Activated CD4-positive, alpha-beta memory T cell treated with anti-CD3 and anti-CD28 coated beads, Interleukin-2, amount 10 ng/mL, durations not matched to agents 7 days and 5 days (primary cell): ENCODE data around the gene AZU1. TPM values are rescaled to one million over a fixed set of nuclear protein-coding genes. Genes with fewer than 3 reads are reported as not detected.

Experiments used
- CTCF ChIA-PET: fragments of 350-600 bp; sonication (Branson Sonifier 250); formaldehyde crosslinking; loops from one replicate; lab custom pipeline; 2021; ENCODE audit warnings: antibody characterized with exemption, inconsistent platforms; lab: Charles Lee
- POLR2A ChIA-PET: fragments of 350-600 bp; sonication (Branson Sonifier 250); formaldehyde crosslinking; loops from one replicate; lab custom pipeline; 2021; ENCODE audit warnings: antibody characterized with exemption; lab: Charles Lee
- DNase-seq: peaks from one replicate; pipeline ENCODE4 v3.0.0-alpha.2; 2020
- H3K27ac Mint-ChIP-seq: one replicate; pipeline ENCODE4 v1.8.0; 2021; ENCODE audit warnings: mild to moderate bottlenecking, mixed read lengths
- H3K27me3 Mint-ChIP-seq: one replicate; pipeline ENCODE4 v1.8.0; 2021; ENCODE audit warnings: mixed read lengths
- H3K36me3 Mint-ChIP-seq: one replicate; pipeline ENCODE4 v1.8.0; 2021; ENCODE audit warnings: low read depth, mixed read lengths
- H3K4me1 Mint-ChIP-seq: one replicate; pipeline ENCODE4 v1.8.0; 2021; ENCODE audit warnings: mixed read lengths
- H3K4me3 Mint-ChIP-seq: one replicate; pipeline ENCODE4 v1.8.0; 2021; ENCODE audit warnings: mild to moderate bottlenecking, mixed read lengths
- H3K9me3 Mint-ChIP-seq: one replicate; pipeline ENCODE4 v1.8.0; 2021; ENCODE audit warnings: mixed read lengths
- total RNA-seq, 2 experiments: library from RNA; stranded (reverse); gene quantifications; one replicate each; pipeline ENCODE4 v1.2.3, GENCODE V29; 2021

Gene AZU1
- total RNA-seq, 2 experiments from 2014 or later, result not detected

DNA sequence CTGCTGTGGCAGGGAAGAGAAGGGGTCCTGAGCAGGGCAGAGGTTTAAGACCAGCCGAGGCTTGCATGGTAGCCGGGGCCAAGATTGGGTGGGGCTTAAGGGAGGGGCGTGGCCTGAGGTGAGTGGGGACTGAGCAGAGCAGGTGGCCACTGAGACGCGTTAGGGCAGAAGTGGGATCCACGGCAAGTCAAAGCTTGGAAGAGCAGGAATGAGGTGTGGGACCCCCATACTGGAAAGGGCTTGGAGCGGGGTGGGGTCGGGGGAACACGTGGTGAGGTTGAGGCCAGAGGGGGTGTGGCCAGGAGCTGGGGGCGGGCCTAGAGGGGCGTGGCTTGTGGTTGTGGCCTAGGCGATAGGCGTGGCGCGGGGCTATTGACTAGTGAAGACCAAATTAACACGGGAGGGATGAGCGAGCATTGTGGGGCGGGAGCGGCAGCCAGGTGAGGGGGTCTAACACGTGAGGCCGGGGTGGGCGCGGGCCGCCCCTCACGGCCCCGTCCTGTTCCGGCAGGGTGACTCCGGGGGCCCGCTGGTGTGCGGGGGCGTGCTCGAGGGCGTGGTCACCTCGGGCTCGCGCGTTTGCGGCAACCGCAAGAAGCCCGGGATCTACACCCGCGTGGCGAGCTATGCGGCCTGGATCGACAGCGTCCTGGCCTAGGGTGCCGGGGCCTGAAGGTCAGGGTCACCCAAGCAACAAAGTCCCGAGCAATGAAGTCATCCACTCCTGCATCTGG lies 35.1 kb downstream of the AZU1 start:
- ChIA-PET CTCF (interaction anchor here (0.7 to 2.8 kb wide), 13 partner anchors 30 to 381 kb away, joined by 3 to 37 read pairs (median 8); partner anchors contain the start of genes KISS1R, MED16, R3HDM4 and RNU6-9), POLR2A (interaction anchor here (1.0 to 3.5 kb wide), 7 partner anchors 31 to 406 kb away, joined by 3 to 17 read pairs (median 8); partner anchors contain the start of genes CIRBP, MED16, RNU6-9 and WDR18)
- peak; percentile 86 for DNase-seq
- Mint-ChIP-seq H3K4me1 (peaks cover 21% of the 10 kb centered on the region), H3K9me3 (no peaks in the 10 kb centered on the region), H3K4me3 (peak overlapping the region; percentile 68), H3K27ac (peak overlapping the region; percentile 79), H3K36me3 (peaks cover 5% of the 10 kb centered on the region), H3K27me3 (peaks cover 10% of the 10 kb centered on the region)

DNA sequence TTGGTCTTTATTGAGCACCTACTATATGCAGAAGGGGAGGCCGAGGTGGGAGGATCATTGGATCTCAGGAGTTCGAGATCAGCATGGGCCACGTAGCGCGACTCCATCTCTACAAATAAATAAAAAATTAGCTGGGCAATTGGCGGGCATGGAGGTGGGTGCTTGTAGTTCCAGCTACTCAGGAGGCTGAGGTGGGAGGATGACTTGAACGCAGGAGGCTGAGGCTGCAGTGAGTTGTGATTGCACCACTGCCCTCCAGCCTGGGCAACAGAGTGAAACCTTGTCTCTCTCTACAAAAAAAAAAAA lies 35.6 kb downstream of the AZU1 start:
- POLR2A ChIA-PET, result interaction anchor here (0.6 to 3.5 kb wide), 11 partner anchors 8 to 406 kb away, joined by 3 to 17 read pairs (median 6); partner anchors contain the start of genes CIRBP, MED16, RNU6-9 and WDR18
- Mint-ChIP-seq H3K4me3 (peak overlapping the region; percentile 68), H3K27me3 (peaks cover 10% of the 10 kb centered on the region), H3K9me3 (no peaks in the 10 kb centered on the region), H3K4me1 (peaks cover 20% of the 10 kb centered on the region), H3K36me3 (peaks cover 7% of the 10 kb centered on the region), H3K27ac (peak overlapping the region; percentile 79)
- CTCF ChIA-PET, result interaction anchor here (0.7 to 2.8 kb wide), 23 partner anchors 9 to 381 kb away, joined by 3 to 37 read pairs (median 4); partner anchors contain the start of genes FSTL3, KISS1R, MED16 and R3HDM4
- no peak for DNase-seq

DNA sequence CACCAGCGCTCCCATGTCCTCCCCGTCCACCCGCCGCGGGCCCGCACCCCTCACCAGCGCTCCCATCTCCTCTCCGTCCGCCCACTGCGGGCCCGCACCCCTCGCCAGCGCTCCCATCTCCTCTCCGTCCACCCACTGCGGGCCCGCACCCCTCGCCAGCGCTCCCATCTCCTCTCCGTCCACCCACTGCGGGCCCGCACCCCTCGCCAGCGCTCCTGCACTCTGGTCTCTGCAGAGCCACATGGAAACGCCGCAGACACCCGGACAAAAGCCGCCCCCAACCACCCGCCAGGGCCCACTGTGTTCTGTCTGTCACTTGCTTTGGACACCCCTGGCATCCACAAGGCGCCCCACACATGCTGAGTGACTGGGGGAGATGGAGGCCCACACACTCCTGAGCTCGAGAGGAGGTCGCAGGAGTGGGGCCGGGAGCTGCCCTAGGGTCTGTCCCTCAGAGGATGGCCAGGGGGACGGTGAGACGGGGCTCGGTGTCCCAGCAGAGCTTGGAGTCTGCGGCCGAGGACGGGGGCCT lies 39.2 kb downstream of the AZU1 start:
- no peaks in the 10 kb centered on the region for H3K27me3 Mint-ChIP-seq
- ChIA-PET POLR2A (interaction anchor here (0.6 to 1.1 kb wide), 2 partner anchors 26 to 43 kb away, joined by 3 to 4 read pairs; partner anchors contain the start of genes MED16 and RNU6-9), CTCF (no interaction called here)
- no peak for DNase-seq
- no peak overlapping the region for H3K27ac Mint-ChIP-seq
- peaks cover 21% of the 10 kb centered on the region for H3K36me3 Mint-ChIP-seq
- no peak overlapping the region for H3K4me3 Mint-ChIP-seq
- no peaks in the 10 kb centered on the region for H3K9me3 Mint-ChIP-seq
- H3K4me1 Mint-ChIP-seq, result peaks cover 19% of the 10 kb centered on the region

DNA sequence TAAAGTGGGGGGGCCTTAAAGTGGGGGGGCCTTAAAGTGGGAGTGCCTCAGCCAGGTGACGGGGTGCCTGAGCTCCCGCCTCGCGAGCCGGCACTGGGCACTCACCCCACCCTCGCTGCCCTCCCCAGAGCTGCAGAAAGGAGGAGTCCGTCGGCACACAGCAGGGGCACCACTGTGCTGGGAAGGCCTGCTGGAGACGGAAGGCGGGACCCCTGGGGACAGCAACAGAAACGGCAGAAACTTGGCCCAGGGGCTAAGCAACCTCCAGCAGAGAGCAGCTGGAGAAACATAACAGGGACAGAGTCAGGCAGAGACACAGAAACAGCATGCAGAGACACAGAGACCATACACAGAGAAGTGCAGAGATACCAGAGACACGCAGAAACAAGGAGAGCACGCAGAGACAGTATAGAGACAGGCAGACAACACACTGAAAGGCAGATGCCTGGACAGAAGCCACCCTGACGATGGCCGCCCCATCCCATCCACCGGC lies 39.7 kb downstream of the AZU1 start:
- Mint-ChIP-seq H3K4me1 (peaks cover 24% of the 10 kb centered on the region), H3K27me3 (no peaks in the 10 kb centered on the region), H3K27ac (no peak overlapping the region), H3K36me3 (peaks cover 21% of the 10 kb centered on the region), H3K9me3 (no peaks in the 10 kb centered on the region), H3K4me3 (no peak overlapping the region)
- POLR2A ChIA-PET, result interaction anchor here (0.6 kb wide), 1 partner anchor 26 kb away, joined by 4 read pairs; the partner anchor contains the start of genes MED16 and RNU6-9
- DNase-seq, result no peak
- CTCF ChIA-PET, result no interaction called here

DNA sequence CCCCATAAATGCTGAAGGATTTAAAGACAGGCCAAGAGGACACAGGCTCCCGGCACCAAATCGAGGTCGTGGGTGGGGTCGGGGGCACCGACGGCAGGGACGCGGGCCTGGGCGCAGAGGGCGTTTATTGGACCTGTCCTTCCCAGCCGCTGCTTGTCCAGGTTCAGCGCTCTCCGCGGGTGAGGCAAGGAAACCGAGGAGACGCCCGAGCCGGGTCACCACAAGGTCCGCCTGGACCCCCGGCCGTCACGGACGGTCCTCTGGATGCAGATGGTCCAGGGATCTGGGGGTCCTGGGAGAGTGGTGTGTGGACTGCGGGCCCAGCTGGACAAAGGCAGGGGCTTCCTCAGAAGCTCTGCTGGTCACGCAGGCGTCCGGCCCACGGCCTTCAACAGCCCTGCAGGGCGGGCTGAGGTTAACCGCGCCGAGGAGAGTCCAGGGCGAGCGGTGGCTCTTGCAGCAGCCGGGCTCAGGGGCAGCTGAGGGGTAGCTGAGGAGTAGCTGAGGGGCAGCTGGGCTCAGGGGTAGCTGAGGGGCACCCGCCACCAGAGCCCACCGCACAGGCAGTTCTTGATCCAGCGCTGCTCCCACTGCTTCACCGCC lies 40.3 kb downstream of the AZU1 start:
- peaks cover 22% of the 10 kb centered on the region for H3K4me1 Mint-ChIP-seq
- H3K27me3 Mint-ChIP-seq, result no peaks in the 10 kb centered on the region
- CTCF ChIA-PET, result no interaction called here

DNA sequence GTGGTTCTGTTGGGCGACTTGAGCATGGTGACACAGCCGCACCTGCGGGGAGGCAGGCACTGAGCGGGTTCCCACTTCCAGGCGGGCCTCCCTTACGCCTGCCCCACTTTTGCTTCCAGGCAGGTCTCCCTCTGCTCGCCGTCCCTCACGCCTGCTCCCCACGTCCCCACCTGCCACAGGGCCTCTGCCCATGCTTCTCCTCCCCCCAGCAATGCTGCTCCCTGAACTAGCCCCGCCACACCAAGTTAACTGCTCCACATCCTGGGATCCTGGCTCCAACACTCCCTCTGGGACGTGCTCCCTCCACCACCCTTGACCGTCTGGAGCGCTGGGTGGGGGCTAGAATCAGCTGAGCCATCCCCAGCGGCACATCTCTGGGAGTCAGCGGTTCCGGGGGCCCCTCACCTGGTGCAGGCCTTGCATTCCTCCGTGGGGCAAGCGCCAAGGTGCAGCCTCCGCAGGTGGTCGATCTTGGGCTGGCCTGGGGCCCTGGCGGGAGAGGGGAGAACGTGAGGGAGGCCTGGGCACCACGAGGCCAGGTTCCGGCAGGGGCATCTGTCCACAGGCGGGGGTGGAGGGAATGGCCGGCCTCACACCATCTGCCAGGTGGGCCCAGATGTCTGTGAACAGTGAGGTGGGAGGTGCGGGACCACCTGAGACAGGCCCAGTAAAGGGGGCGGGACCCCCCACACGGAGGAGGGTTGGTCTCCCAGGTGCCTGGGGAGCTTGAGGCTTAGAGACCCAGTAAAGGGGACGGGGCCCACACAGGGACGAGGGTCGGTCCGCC lies 41.0 kb downstream of the AZU1 start:
- CTCF ChIA-PET, result no interaction called here
- H3K27me3 Mint-ChIP-seq, result no peaks in the 10 kb centered on the region
- no peak for DNase-seq
- no peaks in the 10 kb centered on the region for H3K9me3 Mint-ChIP-seq
- peaks cover 23% of the 10 kb centered on the region for H3K36me3 Mint-ChIP-seq
- POLR2A ChIA-PET, result no interaction called here
- peaks cover 16% of the 10 kb centered on the region for H3K4me1 Mint-ChIP-seq
- H3K4me3 Mint-ChIP-seq, result no peak overlapping the region
- H3K27ac Mint-ChIP-seq, result no peak overlapping the region

More for the DNA sequence above, 40.3 kb downstream of the AZU1 start:
- POLR2A ChIA-PET, result no interaction called here
- DNase-seq, result no peak
- Mint-ChIP-seq H3K4me3 (no peak overlapping the region), H3K36me3 (peaks cover 23% of the 10 kb centered on the region), H3K9me3 (no peaks in the 10 kb centered on the region), H3K27ac (no peak overlapping the region)

DNA sequence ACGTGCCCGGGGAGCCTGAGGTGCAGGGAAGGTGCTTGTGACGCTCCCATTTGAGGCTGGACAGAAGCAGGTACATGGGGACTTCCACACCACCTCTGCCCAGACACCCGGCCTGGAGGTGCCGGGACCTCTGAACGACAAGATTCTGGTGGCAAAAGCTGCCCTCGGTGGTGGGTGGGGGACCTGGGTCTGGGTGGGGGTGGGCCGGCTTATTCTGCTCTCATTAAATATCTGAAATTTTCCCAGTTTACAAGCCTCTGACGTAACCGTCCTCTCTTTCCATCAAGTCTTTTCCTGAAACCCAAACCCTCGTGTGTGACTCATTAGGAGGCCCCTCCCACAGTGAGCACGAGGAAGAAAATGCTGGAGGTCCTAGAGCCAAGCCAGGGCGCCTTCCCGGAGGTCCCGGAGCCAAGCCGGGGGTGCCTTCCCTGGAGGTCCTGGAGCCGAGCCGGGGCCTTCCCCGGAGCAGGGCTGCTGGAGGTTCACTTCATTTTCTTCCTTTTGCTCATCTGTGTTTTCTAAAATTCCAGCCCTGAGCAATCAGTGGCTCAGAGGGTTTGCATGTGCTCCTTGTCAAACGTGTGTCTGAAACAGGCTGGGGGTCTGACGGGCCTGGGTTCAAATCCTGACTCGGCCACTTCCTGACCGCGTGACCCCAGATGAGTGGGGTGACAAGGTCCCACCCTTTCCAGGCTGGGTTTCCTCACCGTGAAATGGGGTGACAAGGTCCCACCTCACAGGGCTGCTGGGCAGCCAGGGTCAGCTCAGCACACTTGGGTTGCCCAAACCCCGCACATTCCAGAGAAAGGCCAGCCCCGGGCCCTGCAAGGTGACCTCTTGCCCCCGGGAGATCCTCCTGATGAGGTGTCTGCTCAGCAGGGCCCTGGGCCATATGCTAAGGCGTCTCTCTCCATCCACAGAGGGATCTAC lies 41.9 kb downstream of the AZU1 start:
- CTCF ChIA-PET, result no interaction called here

DNA sequence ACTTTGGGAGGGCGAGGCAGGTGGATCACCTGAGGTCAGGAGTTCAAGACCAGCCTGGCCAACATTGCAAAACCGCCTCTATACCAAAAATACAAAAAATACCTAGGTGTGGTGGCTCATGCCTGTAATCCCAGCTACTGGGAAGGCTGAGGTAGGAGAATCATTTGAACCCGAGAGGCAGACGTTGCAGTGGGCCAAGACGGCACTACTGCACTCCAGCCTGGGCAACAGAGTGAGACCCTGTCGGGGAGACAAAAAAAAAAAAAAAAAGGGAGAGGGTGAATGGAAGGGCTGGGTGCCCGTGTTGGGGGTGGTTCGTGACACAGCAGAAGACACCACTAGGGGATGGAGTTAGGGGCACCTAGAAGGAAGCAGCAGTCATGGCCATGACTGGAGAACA lies 42.7 kb downstream of the AZU1 start:
- POLR2A ChIA-PET, result no interaction called here
- Mint-ChIP-seq H3K4me1 (peaks cover 13% of the 10 kb centered on the region), H3K27ac (peak overlapping the region; percentile 6), H3K27me3 (no peaks in the 10 kb centered on the region), H3K9me3 (no peaks in the 10 kb centered on the region), H3K36me3 (peaks cover 23% of the 10 kb centered on the region), H3K4me3 (no peak overlapping the region)
- no peak for DNase-seq
- CTCF ChIA-PET, result no interaction called here

More for the DNA sequence above, 41.9 kb downstream of the AZU1 start:
- H3K4me1 Mint-ChIP-seq, result peaks cover 13% of the 10 kb centered on the region
- H3K27ac Mint-ChIP-seq, result no peak overlapping the region
- no peak overlapping the region for H3K4me3 Mint-ChIP-seq
- peaks cover 23% of the 10 kb centered on the region for H3K36me3 Mint-ChIP-seq
- H3K27me3 Mint-ChIP-seq, result no peaks in the 10 kb centered on the region
- no peak for DNase-seq
- H3K9me3 Mint-ChIP-seq, result no peaks in the 10 kb centered on the region
- POLR2A ChIA-PET, result no interaction called here

DNA sequence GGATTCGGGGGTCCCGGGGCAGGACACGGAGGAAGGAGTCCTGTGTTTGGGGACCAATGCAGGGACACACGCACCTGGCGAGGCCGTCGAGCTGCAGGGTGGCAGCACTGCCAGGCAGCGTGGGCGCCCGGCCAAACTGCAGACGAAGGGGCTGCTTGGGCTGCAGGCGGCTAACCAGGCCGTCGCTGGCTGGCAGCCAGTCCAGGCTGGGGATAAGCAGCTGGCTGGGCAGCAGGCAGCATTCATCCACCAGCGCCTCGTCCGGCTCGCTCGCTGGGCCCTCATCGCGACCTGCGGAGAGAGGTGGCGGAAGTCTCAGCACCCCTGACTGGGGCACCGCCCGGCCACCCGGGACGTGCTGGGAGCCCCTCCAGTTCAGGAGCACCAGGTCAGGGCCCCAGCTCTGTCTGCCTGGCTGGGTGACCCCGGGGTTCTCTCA lies 43.3 kb downstream of the AZU1 start:
- CTCF ChIA-PET, result no interaction called here
- no peaks in the 10 kb centered on the region for H3K27me3 Mint-ChIP-seq
- H3K4me1 Mint-ChIP-seq, result peaks cover 11% of the 10 kb centered on the region
- no peak overlapping the region for H3K4me3 Mint-ChIP-seq
- no peak overlapping the region for H3K27ac Mint-ChIP-seq
- POLR2A ChIA-PET, result no interaction called here
- no peaks in the 10 kb centered on the region for H3K9me3 Mint-ChIP-seq
- H3K36me3 Mint-ChIP-seq, result peaks cover 23% of the 10 kb centered on the region
- DNase-seq, result no peak

DNA sequence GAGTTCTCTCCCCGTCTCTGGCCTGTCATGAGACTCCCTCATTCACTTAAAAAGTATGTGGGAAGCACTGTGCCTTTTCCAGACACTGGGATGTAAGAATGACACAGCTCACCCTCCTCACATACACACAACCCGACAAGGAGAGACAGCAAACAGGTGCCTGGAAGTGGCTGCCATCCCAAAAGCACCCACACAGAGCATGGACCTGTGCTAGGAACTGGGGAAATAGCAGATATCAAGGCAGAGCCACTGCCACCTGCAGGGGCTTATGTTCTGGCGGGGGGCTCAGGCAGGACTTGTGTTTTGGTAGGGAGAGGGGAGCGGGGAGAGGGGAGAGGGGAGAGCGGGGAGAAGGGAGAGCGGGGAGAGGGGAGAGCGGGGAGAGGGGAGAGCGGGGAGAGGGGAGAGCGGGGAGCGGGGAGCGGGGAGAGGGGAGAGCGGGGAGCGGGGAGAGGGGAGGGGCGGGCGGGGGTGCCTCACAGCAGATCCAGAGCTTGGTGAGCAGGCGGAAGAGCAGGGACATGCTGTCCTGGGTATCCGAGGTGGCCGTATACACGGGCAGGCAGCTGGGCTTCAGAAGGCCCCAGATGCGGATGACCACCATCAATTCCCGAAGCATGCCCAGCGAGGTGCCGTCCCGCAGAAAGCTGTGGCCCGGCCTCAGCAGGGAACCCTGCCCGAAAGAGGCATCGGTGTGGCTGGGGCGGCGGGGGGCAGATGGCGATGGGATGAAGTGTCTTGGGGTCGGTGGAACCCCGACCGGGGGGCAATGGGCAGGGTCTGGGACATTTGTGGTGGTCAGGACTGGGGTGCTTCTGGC lies 44.0 kb downstream of the AZU1 start:
- CTCF ChIA-PET, result interaction anchor here (0.6 to 1.1 kb wide), 2 partner anchors 8 to 125 kb away, joined by 3 to 8 read pairs; no protein-coding TSS in a partner anchor
- POLR2A ChIA-PET, result interaction anchor here (0.8 to 2.6 kb wide), 7 partner anchors 8 to 403 kb away, joined by 3 to 16 read pairs (median 4); partner anchors contain the start of genes CIRBP, FAM174C, MED16 and RNU6-9

More for the DNA sequence above, 44.0 kb downstream of the AZU1 start:
- Mint-ChIP-seq H3K4me3 (peak overlapping the region; percentile 71), H3K27me3 (no peaks in the 10 kb centered on the region), H3K36me3 (peaks cover 23% of the 10 kb centered on the region), H3K4me1 (peaks cover 11% of the 10 kb centered on the region), H3K9me3 (no peaks in the 10 kb centered on the region), H3K27ac (peak overlapping the region; percentile 89)
- no peak for DNase-seq
